Activated CD4-positive, alpha-beta memory T cell treated with anti-CD3 and anti-CD28 coated beads for 36 hours (primary cell): Measurements from ENCODE around the gene AFF4. TPM values are rescaled to one million over a fixed set of nuclear protein-coding genes. Genes with fewer than 3 reads are reported as not detected.
A peak's percentile ranks its signal among the peaks of the same experiment; 100 is the strongest.
"Not testable (repeated sequence)": the region's sequence is repeated elsewhere in the genome, so short reads cannot be mapped to it uniquely, and the experiment has no call there.

Source experiments
- CTCF ChIA-PET: fragments of 350-600 bp; sonication (Branson Sonifier 250); formaldehyde crosslinking; loops from one replicate; lab custom pipeline; 2021; ENCODE audit warnings: antibody characterized with exemption, inconsistent platforms; lab: Charles Lee
- POLR2A ChIA-PET: fragments of 350-600 bp; sonication (Branson Sonifier 250); formaldehyde crosslinking; loops from one replicate; lab custom pipeline; 2021; ENCODE audit warnings: antibody characterized with exemption; lab: Charles Lee
- DNase-seq: peaks from one replicate; pipeline ENCODE4 v3.0.0-alpha.2; 2020
- H3K27ac Mint-ChIP-seq: one replicate; pipeline ENCODE4 v1.8.0; 2021; ENCODE audit warnings: mixed read lengths
- H3K27me3 Mint-ChIP-seq: one replicate; pipeline ENCODE4 v1.8.0; 2021; ENCODE audit warnings: mixed read lengths
- H3K36me3 Mint-ChIP-seq: one replicate; pipeline ENCODE4 v1.8.0; 2021; ENCODE audit warnings: mixed read lengths
- H3K4me1 Mint-ChIP-seq: one replicate; pipeline ENCODE4 v1.8.0; 2021; ENCODE audit warnings: low read depth, mixed read lengths
- H3K4me3 Mint-ChIP-seq: one replicate; pipeline ENCODE4 v1.8.0; 2021; ENCODE audit warnings: mild to moderate bottlenecking, mixed read lengths
- H3K9me3 Mint-ChIP-seq: one replicate; pipeline ENCODE4 v1.8.0; 2021; ENCODE audit warnings: mixed read lengths
- intact Hi-C: fragments of 100-400 bp; cut with micrococcal nuclease; formaldehyde crosslinking; loops from one replicate; pipeline ENCODE4 v1.15.1; 2023
- total RNA-seq, 2 experiments: library from RNA; stranded (reverse); gene quantifications; one replicate each; pipeline ENCODE4 v1.2.3, GENCODE V29; 2021

The AFF4 gene
- total RNA-seq, 2 experiments from 2014 or later = 21.9 to 22.1 TPM

DNA sequence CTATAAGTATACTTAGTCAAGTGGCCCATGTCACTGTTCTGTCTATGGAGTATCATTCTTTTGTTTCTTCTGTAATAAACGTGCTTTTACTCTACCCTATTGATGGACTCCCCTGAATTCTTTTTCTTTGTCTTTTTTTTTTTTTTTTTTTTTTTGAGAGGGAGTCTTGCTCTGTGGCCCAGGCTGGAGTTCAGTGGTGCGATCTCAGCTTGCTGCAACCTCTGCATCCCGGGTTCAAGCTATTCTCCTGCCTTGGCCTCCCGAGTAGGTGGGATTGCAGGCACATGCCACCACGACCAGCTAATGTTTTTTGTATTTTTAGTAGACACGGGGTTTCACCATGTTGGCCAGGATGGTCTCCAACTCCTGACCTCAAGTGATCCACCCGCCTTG is 9.0 kb upstream of the AFF4 start:
- intact Hi-C loops, H3K4me1 Mint-ChIP-seq, CTCF ChIA-PET, DNase-seq, H3K27me3 Mint-ChIP-seq, H3K4me3 Mint-ChIP-seq, POLR2A ChIA-PET, H3K36me3 Mint-ChIP-seq, H3K27ac Mint-ChIP-seq: not testable (repeated sequence)
- H3K9me3 Mint-ChIP-seq = peaks cover 13% of the 10 kb centered on the region

- Mint-ChIP-seq H3K36me3 (peaks cover 2% of the 10 kb centered on the region), H3K9me3 (peaks cover 8% of the 10 kb centered on the region), H3K4me3 (no peak overlapping the region), H3K27me3 (no peaks in the 10 kb centered on the region), H3K4me1 (no peaks in the 10 kb centered on the region), H3K27ac (no peak overlapping the region)
- POLR2A ChIA-PET = no interaction called here
- intact Hi-C loops = no loop called here
- CTCF ChIA-PET = no interaction called here
- DNase-seq = no peak
Measured at GRCh38 chr5:132971483-132972435, 8.3 kb upstream of the AFF4 start.

DNA sequence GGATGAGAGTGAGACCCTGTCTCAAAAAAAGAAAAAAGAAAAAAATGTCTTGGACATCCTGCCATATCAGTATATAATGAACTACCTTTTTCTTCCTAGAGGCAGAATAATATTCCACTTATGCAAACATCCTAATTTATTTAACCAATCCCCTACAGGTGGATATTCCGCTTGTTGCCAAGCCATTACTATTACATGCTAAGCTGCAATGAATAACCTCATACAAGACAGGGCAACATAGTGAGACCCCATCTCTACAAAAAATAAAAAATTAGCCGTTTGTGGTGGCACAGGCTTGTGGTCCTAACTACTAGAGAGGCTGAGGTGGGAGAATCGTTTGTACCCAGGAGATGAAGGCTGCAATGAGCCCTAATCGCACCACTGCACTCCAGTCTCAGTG is 1.7 kb upstream of the AFF4 start:
- no peak overlapping the region for H3K4me3 Mint-ChIP-seq
- CTCF ChIA-PET = no interaction called here
- intact Hi-C loops = no loop called here
- peaks cover 8% of the 10 kb centered on the region for H3K36me3 Mint-ChIP-seq
- POLR2A ChIA-PET = no interaction called here
- no peaks in the 10 kb centered on the region for H3K9me3 Mint-ChIP-seq
- peaks cover 18% of the 10 kb centered on the region for H3K4me1 Mint-ChIP-seq
- no peak overlapping the region for H3K27ac Mint-ChIP-seq
- no peaks in the 10 kb centered on the region for H3K27me3 Mint-ChIP-seq
- no peak for DNase-seq

- ChIA-PET CTCF (interaction anchor here (1.1 to 2.6 kb wide), 2 partner anchors 10 to 79 kb away, joined by 3 to 7 read pairs; no protein-coding TSS in a partner anchor), POLR2A (interaction anchor here (0.6 to 3.0 kb wide), 6 partner anchors 21 to 1135 kb away, joined by 3 to 27 read pairs (median 4); partner anchors contain the start of genes GDF9, HSPA4 and UQCRQ)
- Mint-ChIP-seq H3K9me3 (no peaks in the 10 kb centered on the region), H3K27me3 (no peaks in the 10 kb centered on the region), H3K4me1 (peaks cover 32% of the 10 kb centered on the region), H3K36me3 (peaks cover 10% of the 10 kb centered on the region), H3K4me3 (peak overlapping the region; percentile 93), H3K27ac (peak overlapping the region; percentile 98)
- peak; percentile 39 for DNase-seq
- intact Hi-C loops = loop anchor here (1.0 to 2.0 kb wide), 3 partner anchors 64 to 96 kb away; partner anchors contain the start of genes GDF9, UQCRQ and ZCCHC10
Measured at GRCh38 chr5:132962429-132963021, 909 bp downstream of the AFF4 start.

DNA sequence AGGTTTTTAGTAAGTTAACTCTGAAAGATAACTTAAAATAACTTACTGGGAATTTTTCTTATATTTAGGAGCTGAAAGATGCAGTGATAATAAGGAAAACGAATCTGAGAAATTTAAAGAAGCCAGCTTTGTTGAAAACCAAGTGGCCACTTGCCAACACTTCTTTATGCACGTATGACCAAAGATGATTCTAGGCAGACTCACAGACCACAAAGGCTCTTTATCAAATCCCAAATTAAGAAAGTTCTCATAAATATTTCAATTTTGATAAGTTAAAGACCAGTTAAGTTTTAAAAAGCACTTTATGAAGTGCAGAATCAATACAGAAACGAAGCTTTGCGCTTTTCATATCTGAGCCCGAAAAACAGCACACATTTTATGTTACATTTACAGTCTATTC is 1.5 kb downstream of the AFF4 start:
- no peaks in the 10 kb centered on the region for H3K9me3 Mint-ChIP-seq
- CTCF ChIA-PET = interaction anchor here (1.1 to 2.6 kb wide), 2 partner anchors 10 to 78 kb away, joined by 3 to 7 read pairs; no protein-coding TSS in a partner anchor
- H3K36me3 Mint-ChIP-seq = peaks cover 10% of the 10 kb centered on the region
- peak overlapping the region; percentile 93 for H3K4me3 Mint-ChIP-seq
- no peaks in the 10 kb centered on the region for H3K27me3 Mint-ChIP-seq
- no peak for DNase-seq
- intact Hi-C loops = loop anchor here (2.0 kb wide), 1 partner anchor 65 kb away; the partner anchor contains the start of gene ZCCHC10
- peak overlapping the region; percentile 98 for H3K27ac Mint-ChIP-seq
- H3K4me1 Mint-ChIP-seq = peaks cover 32% of the 10 kb centered on the region
- POLR2A ChIA-PET = interaction anchor here (2.0 to 3.0 kb wide), 2 partner anchors 90 to 95 kb away, joined by 8 to 27 read pairs; partner anchors contain the start of genes GDF9, HSPA4 and UQCRQ

DNA sequence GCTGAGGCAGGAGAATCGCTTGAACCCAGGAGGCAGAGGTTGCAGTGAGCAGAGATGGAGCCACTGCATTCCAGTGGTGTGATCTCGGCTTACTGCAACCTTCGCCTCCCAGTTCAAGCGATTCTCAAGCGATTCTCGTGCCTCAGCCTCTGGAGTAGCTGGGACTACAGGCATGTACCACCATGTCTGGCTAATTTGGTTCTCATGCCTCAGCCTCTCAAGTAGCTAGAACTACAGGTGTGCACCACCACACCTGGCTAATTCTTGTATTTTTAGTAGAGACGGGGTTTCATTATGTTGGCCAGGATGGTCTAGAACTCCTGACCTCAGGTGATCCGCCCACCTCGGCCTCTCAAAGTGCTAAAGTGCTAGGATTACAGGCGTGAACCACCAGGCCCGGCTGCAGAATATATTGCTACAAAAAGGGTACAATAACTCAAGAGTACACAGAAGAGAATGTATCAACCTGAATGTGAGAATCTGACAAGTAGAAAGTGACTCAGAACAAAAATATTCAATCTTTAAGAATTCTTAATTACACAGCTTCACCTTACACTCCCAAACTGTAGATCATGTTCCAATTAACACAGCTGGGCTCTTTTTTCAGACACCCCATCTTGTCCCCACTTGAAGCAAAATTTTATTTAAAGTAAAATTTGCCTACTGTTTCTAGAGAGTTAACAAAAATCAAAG is 2.2 kb downstream of the AFF4 start:
- Mint-ChIP-seq H3K4me1 (peaks cover 32% of the 10 kb centered on the region), H3K36me3 (peaks cover 10% of the 10 kb centered on the region), H3K27ac (peak overlapping the region; percentile 5), H3K4me3 (peak overlapping the region; percentile 93)
- H3K9me3 Mint-ChIP-seq, intact Hi-C loops, H3K27me3 Mint-ChIP-seq, DNase-seq: not testable (repeated sequence)
- ChIA-PET CTCF (interaction anchor here (1.1 to 2.6 kb wide), 2 partner anchors 9 to 78 kb away, joined by 3 to 7 read pairs; no protein-coding TSS in a partner anchor), POLR2A (interaction anchor here (3.0 kb wide), 1 partner anchor 91 kb away, joined by 27 read pairs; the partner anchor contains the start of gene HSPA4)

- Mint-ChIP-seq H3K4me1 (peaks cover 51% of the 10 kb centered on the region), H3K36me3 (peaks cover 11% of the 10 kb centered on the region)
- CTCF ChIA-PET, H3K9me3 Mint-ChIP-seq, intact Hi-C loops, H3K27ac Mint-ChIP-seq, POLR2A ChIA-PET, DNase-seq, H3K27me3 Mint-ChIP-seq, H3K4me3 Mint-ChIP-seq: not testable (repeated sequence)
Measured at GRCh38 chr5:132956166-132956799, 7.2 kb downstream of the AFF4 start.

GRCh38 chr5:132953710-132954109 is 9.7 kb downstream of the AFF4 start:
- no peak for DNase-seq
- intact Hi-C loops = no loop called here
- H3K36me3 Mint-ChIP-seq = peaks cover 15% of the 10 kb centered on the region
- H3K27me3 Mint-ChIP-seq = no peaks in the 10 kb centered on the region
- H3K4me3 Mint-ChIP-seq = no peak overlapping the region
- no peaks in the 10 kb centered on the region for H3K9me3 Mint-ChIP-seq
- CTCF ChIA-PET = no interaction called here
- H3K27ac Mint-ChIP-seq = no peak overlapping the region
- POLR2A ChIA-PET = no interaction called here
- peaks cover 38% of the 10 kb centered on the region for H3K4me1 Mint-ChIP-seq

- Mint-ChIP-seq H3K27ac (no peak overlapping the region), H3K4me3 (no peak overlapping the region), H3K27me3 (no peaks in the 10 kb centered on the region), H3K36me3 (peaks cover 13% of the 10 kb centered on the region), H3K4me1 (peaks cover 40% of the 10 kb centered on the region), H3K9me3 (no peaks in the 10 kb centered on the region)
- POLR2A ChIA-PET = no interaction called here
- intact Hi-C loops = no loop called here
- DNase-seq = no peak
- CTCF ChIA-PET = interaction anchor here (1.7 kb wide), 1 partner anchor 9 kb away, joined by 7 read pairs; the partner anchor contains the start of gene AFF4
Measured at GRCh38 chr5:132952829-132953228, 10.6 kb downstream of the AFF4 start.

- H3K4me1 Mint-ChIP-seq = peaks cover 42% of the 10 kb centered on the region
Measured at GRCh38 chr5:132951897-132952296, 11.5 kb downstream of the AFF4 start.

GRCh38 chr5:132949136-132949535 is 14.3 kb downstream of the AFF4 start:
- Mint-ChIP-seq H3K4me3 (no peak overlapping the region), H3K27me3 (no peaks in the 10 kb centered on the region), H3K36me3 (peaks cover 11% of the 10 kb centered on the region), H3K27ac (no peak overlapping the region), H3K4me1 (peaks cover 50% of the 10 kb centered on the region), H3K9me3 (no peaks in the 10 kb centered on the region)
- no peak for DNase-seq
- CTCF ChIA-PET = no interaction called here
- POLR2A ChIA-PET = no interaction called here
- intact Hi-C loops = no loop called here

More at GRCh38 chr5:132951897-132952296, 11.5 kb downstream of the AFF4 start:
- CTCF ChIA-PET = interaction anchor here (1.7 kb wide), 1 partner anchor 10 kb away, joined by 7 read pairs; the partner anchor contains the start of gene AFF4
- intact Hi-C loops = no loop called here
- DNase-seq = no peak
- Mint-ChIP-seq H3K27ac (no peak overlapping the region), H3K36me3 (peaks cover 13% of the 10 kb centered on the region), H3K27me3 (no peaks in the 10 kb centered on the region), H3K9me3 (no peaks in the 10 kb centered on the region), H3K4me3 (no peak overlapping the region)
- POLR2A ChIA-PET = no interaction called here
